IMR-90 (cell line): ENCODE data around the gene GTF3C1. TPM values are rescaled to one million over a fixed set of nuclear protein-coding genes. Genes with fewer than 3 reads are reported as not detected.

Source experiments
- ATAC-seq: fragments of 200-7000 bp; cut with Tn5 transposase; 2 replicates; pipeline ENCODE4 v1.9.1; 2020; ENCODE audit warnings: low read depth, mild to moderate bottlenecking, moderate library complexity
- BruUV-seq: library from RNA; stranded (reverse); fragments of 400-500 nt; replicated peaks from 2 replicates; lab custom pipeline; 2021; lab: Mats Ljungman, UMichigan
- CTCF ChIA-PET: fragments of 300-600 bp; formaldehyde crosslinking; extraction: SDS; loops from one replicate; lab custom pipeline; 2021; ENCODE audit warnings: antibody characterized with exemption; lab: Yijun Ruan, JAX
- POLR2A ChIA-PET: fragments of 300-600 bp; sonication (Branson Sonifier 250); formaldehyde crosslinking; loops from one replicate; lab custom pipeline; 2022; ENCODE audit warnings: antibody characterized with exemption; ENCODE audit not compliant: unreplicated experiment; lab: Charles Lee
- DNase-seq: peaks from one replicate; pipeline ENCODE4 v3.0.0; 2013
- H2AFZ ChIP-seq: replicated peaks from 2 replicates; pipeline ENCODE3; 2013; ENCODE audit warnings: low read length, mild to moderate bottlenecking; ENCODE audit not compliant: poor library complexity
- H2AK5ac ChIP-seq: 2 replicates; pipeline ENCODE4 v1.6.1; 2013; ENCODE audit warnings: low read depth, low read length, inconsistent platforms
- H2AK9ac ChIP-seq: replicated peaks from 2 replicates; pipeline ENCODE3; 2013; ENCODE audit warnings: mild to moderate bottlenecking, low read depth, low read length, moderate library complexity; ENCODE audit not compliant: poor library complexity
- H2BK120ac ChIP-seq: 2 replicates; pipeline ENCODE4 v1.6.1; 2013; ENCODE audit warnings: low read depth, low read length, inconsistent platforms
- H2BK15ac ChIP-seq: 3 replicates; pipeline ENCODE4 v1.6.1; 2013; ENCODE audit warnings: low read depth, low read length, inconsistent platforms
- H2BK20ac ChIP-seq: 2 replicates; pipeline ENCODE4 v1.6.1; 2013; ENCODE audit warnings: low read depth, mild to moderate bottlenecking, inconsistent platforms, low read length, moderate library complexity
- H2BK5ac ChIP-seq: 2 replicates; pipeline ENCODE4 v1.6.1; 2013; ENCODE audit warnings: mild to moderate bottlenecking, low read depth, low read length, inconsistent platforms; ENCODE audit not compliant: poor library complexity, severe bottlenecking
- H3K14ac ChIP-seq: replicated peaks from 2 replicates; pipeline ENCODE4 v1.6.1; 2013; ENCODE audit warnings: low read depth, low read length, inconsistent platforms
- H3K18ac ChIP-seq: 2 replicates; pipeline ENCODE4 v1.6.1; 2013; ENCODE audit warnings: low read depth, low read length, control low read depth
- H3K23ac ChIP-seq: 2 replicates; pipeline ENCODE4 v1.6.1; 2013; ENCODE audit warnings: low read depth, low read length, inconsistent platforms
- H3K27ac ChIP-seq: 2 replicates; pipeline ENCODE4 v1.5.1; 2013; ENCODE audit warnings: mild to moderate bottlenecking, control low read depth, low read length; ENCODE audit not compliant: insufficient read depth
- H3K27me3 ChIP-seq: 2 replicates; pipeline ENCODE4 v1.6.1; 2013; ENCODE audit warnings: low read length; ENCODE audit not compliant: control insufficient read depth, insufficient read depth
- H3K36me3 ChIP-seq: 2 replicates; pipeline ENCODE4 v1.6.1; 2013; ENCODE audit warnings: low read length, mixed read lengths; ENCODE audit not compliant: control insufficient read depth, insufficient read depth
- H3K4ac ChIP-seq: 2 replicates; pipeline ENCODE4 v1.6.1; 2013; ENCODE audit warnings: low read depth, low read length, inconsistent platforms
- H3K4me1 ChIP-seq: 2 replicates; pipeline ENCODE4 v1.6.1; 2013; ENCODE audit warnings: low read length, mixed read lengths; ENCODE audit not compliant: control insufficient read depth, insufficient read depth
- H3K4me2 ChIP-seq: 2 replicates; pipeline ENCODE4 v1.6.1; 2013; ENCODE audit warnings: low read depth, mild to moderate bottlenecking, control low read depth, low read length, moderate library complexity
- H3K4me3 ChIP-seq: 2 replicates; pipeline ENCODE4 v1.5.1; 2013; ENCODE audit warnings: low read depth, mild to moderate bottlenecking, control low read depth, low read length, moderate library complexity; ENCODE audit not compliant: insufficient read depth
- H3K56ac ChIP-seq: 2 replicates; pipeline ENCODE4 v1.6.1; 2013; ENCODE audit warnings: low read length, inconsistent platforms; ENCODE audit not compliant: insufficient read depth; ENCODE audit errors: extremely low read depth
- H3K79me1 ChIP-seq, 2 experiments: 2 replicates each; pipeline ENCODE4 v1.6.1; 2013; ENCODE audit warnings: low read length in 2 of 2, inconsistent platforms in 1 of 2, low read depth in 1 of 2
- H3K9ac ChIP-seq: 2 replicates; pipeline ENCODE4 v1.6.1; 2013; ENCODE audit warnings: low read depth, low read length, control low read depth
- H3K9me1 ChIP-seq: 2 replicates; pipeline ENCODE4 v1.6.1; 2013; ENCODE audit warnings: low read length, inconsistent platforms; ENCODE audit not compliant: insufficient read depth
- H3K9me3 ChIP-seq: 2 replicates; pipeline ENCODE4 v1.6.1; 2013; ENCODE audit warnings: low read length; ENCODE audit not compliant: control insufficient read depth, insufficient read depth
- H4K20me1 ChIP-seq: 2 replicates; pipeline ENCODE4 v1.6.1; 2013; ENCODE audit warnings: low read length, inconsistent platforms; ENCODE audit not compliant: insufficient read depth
- H4K5ac ChIP-seq: 2 replicates; pipeline ENCODE4 v1.6.1; 2013; ENCODE audit warnings: mild to moderate bottlenecking, low read depth, low read length, control low read depth
- H4K8ac ChIP-seq, 2 experiments: 2 replicates each; pipeline ENCODE4 v1.6.1; 2013; ENCODE audit warnings: low read depth in 2 of 2, low read length in 2 of 2, control low read depth in 1 of 2, inconsistent platforms in 1 of 2
- H4K91ac ChIP-seq: 2 replicates; pipeline ENCODE4 v1.6.1; 2013; ENCODE audit warnings: low read depth, low read length, inconsistent platforms; ENCODE audit not compliant: insufficient read depth
- BHLHE40 ChIP-seq: fragments of 150-350 bp; IDR thresholded peaks from 2 replicates; pipeline ENCODE4 v1.6.1; 2016; ENCODE audit warnings: mild to moderate bottlenecking, low read depth, low read length
- CEBPB ChIP-seq: IDR thresholded peaks from 2 replicates; pipeline ENCODE4 v1.6.1; 2012; ENCODE audit warnings: low read depth, low read length, improper control_type of control experiment
- FOS ChIP-seq: fragments of 150-350 bp; IDR thresholded peaks from 2 replicates; pipeline ENCODE4 v1.6.1; 2016; ENCODE audit warnings: low read depth, low read length
- RFX5 ChIP-seq: IDR thresholded peaks from 2 replicates; pipeline ENCODE4 v1.8.0; 2012; ENCODE audit warnings: low read depth, mild to moderate bottlenecking, low read length, moderate library complexity
- SMC3 ChIP-seq: fragments of 150-350 bp; IDR thresholded peaks from 2 replicates; pipeline ENCODE4 v1.6.1; 2016; ENCODE audit warnings: low read depth, mild to moderate bottlenecking, antibody characterized with exemption, low read length, moderate library complexity
- WGBS, 2 experiments: methylation state at CpG; one replicate each; pipeline versions ENCODE4 v1.1.5 to v1.1.7; 2013; ENCODE audit warnings: missing lambda C conversion rate in 2 of 2; ENCODE audit not compliant: insufficient read length in 1 of 2; ENCODE audit errors: extremely low coverage in 2 of 2; 5-methylcytosine and 5-hydroxymethylcytosine counted together
- dilution Hi-C: fragments of 300-500 bp; cut with HindIII; formaldehyde crosslinking; loops from one replicate; pipeline ENCODE4 v1.14.3; 2018; ENCODE audit warnings: low sequenced_read_pairs; ENCODE audit not compliant: unreplicated experiment
- in situ Hi-C: fragments of 300-500 bp; cut with MboI; formaldehyde crosslinking; loops from 3 replicates; pipeline ENCODE4 v1.14.3; 2019; ENCODE audit warnings: low sequenced_read_pairs, inconsistent platforms, mixed read lengths
- intact Hi-C: fragments of 100-400 bp; cut with micrococcal nuclease; formaldehyde crosslinking; loops from 2 replicates; pipeline ENCODE4 v1.10.0; 2022
- polyA plus RNA-seq, 3 experiments: library from polyadenylated mRNA; depleted of rRNA; stranded (reverse); fragments of >200 nt; gene quantifications; 2 replicates each; pipeline ENCODE4 v1.2.3, GENCODE V29; 2012; ENCODE audit warnings: low replicate concordance in 1 of 3
- total RNA-seq: library from RNA; depleted of rRNA; stranded (reverse); fragments of >200 nt; gene quantifications from 2 replicates; pipeline ENCODE4 v1.2.3, GENCODE V29; 2012

The GTF3C1 gene
- total and polyA plus RNA-seq, 2 of the 4 experiments (the other 2 are of a cell fraction) = 50.8 to 68.1 TPM

- POLR2A ChIA-PET = no interaction called here
- in situ Hi-C loops = no loop called here
- Histone ChIP-seq H2BK20ac (no peak overlapping the region), H3K9ac (no peak overlapping the region), H3K14ac (no peak overlapping the region), H3K4me1 (peaks cover 6% of the 10 kb centered on the region; the same call in 1 of the 2 replicates), H4K8ac (no peak overlapping the region), H3K9me3 (no peaks in the 10 kb centered on the region), H3K79me1 (peaks cover 0 to 15% of the 10 kb centered on the region in 2 experiments; a peak in 3 of 4 replicates), H3K27ac (no peak overlapping the region), H2BK15ac (no peak overlapping the region), H2BK120ac (no peak overlapping the region), H4K5ac (no peak overlapping the region), H4K20me1 (no peaks in the 10 kb centered on the region), H3K4me3 (no peak overlapping the region), H2BK5ac (no peak overlapping the region), H3K9me1 (peaks cover 12% of the 10 kb centered on the region), H3K27me3 (no peaks in the 10 kb centered on the region), H3K56ac (no peak overlapping the region), H4K91ac (no peak overlapping the region), H3K36me3 (peaks cover 4% of the 10 kb centered on the region; the same call in 1 of the 2 replicates), H3K18ac (no peak overlapping the region), H3K23ac (no peak overlapping the region), H2AK5ac (no peak overlapping the region), H2AFZ (no peak overlapping the region), H3K4me2 (no peak overlapping the region), H2AK9ac (peak overlapping the region; percentile 59), H3K4ac (no peak overlapping the region)
- ATAC-seq (no peak; the same call in 1 of the 2 replicates), DNase-seq (no peak)
- CTCF ChIA-PET = no interaction called here
- dilution Hi-C loops = no loop called here
- peak; percentile 25; the same call in 1 of the 2 replicates for TF ChIP-seq CEBPB
- no peak for TF ChIP-seq RFX5
- TF ChIP-seq FOS = no peak
- TF ChIP-seq BHLHE40 = no peak
- no peak for TF ChIP-seq SMC3
- WGBS, 2 experiments = 72% methylated on average over 3 of the region's 6 CpGs; no CpG with 5 or more reads in 1 of the 2 experiments
- intact Hi-C loops = no loop called here
- BruUV-seq = no TSS peak
Observed at GRCh38 chr16:27572711-27573110, 23.0 kb upstream of the GTF3C1 start.
